Retinal pigment epithelial cell (primary cell): ENCODE results near the gene NNMT.

Experiments
- DNase-seq: peaks from one replicate; pipeline ENCODE4 v3.0.0-alpha.2; 2010; ENCODE audit warnings: low read depth
- H3K4me3 ChIP-seq: 2 replicates; pipeline ENCODE4 v1.5.1; 2011; ENCODE audit warnings: mild to moderate bottlenecking, low read length, control low read depth, moderate library complexity
- TF ChIP-seq, protein P1 (sequence below): conservative IDR thresholded peaks from 2 replicates; pipeline ENCODE4 v1.5.1; 2011; ENCODE audit warnings: low read depth, low read length, control low read depth, inconsistent platforms

NNMT gene

DNA sequence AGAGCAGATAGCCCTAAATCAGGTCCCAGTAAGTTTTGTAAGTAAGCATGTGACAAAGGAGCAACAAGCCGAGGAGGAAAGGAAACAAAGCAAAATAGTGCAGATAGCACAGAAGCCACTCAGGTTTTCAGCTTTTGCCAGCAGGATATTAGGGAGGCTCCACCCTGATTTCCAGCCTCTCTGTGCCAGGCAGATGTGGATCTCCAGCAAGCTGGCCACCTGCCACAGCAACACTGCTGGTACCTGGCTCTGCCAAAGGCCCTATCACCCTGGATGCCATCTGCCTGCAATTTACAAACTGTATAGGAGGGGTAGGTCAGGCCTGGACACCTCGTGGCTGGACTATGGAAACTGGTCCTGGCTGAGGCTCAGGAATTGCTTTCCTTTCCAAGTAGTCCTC, 12.2 kb upstream of the NNMT start:
- TF ChIP-seq, protein P1, sequence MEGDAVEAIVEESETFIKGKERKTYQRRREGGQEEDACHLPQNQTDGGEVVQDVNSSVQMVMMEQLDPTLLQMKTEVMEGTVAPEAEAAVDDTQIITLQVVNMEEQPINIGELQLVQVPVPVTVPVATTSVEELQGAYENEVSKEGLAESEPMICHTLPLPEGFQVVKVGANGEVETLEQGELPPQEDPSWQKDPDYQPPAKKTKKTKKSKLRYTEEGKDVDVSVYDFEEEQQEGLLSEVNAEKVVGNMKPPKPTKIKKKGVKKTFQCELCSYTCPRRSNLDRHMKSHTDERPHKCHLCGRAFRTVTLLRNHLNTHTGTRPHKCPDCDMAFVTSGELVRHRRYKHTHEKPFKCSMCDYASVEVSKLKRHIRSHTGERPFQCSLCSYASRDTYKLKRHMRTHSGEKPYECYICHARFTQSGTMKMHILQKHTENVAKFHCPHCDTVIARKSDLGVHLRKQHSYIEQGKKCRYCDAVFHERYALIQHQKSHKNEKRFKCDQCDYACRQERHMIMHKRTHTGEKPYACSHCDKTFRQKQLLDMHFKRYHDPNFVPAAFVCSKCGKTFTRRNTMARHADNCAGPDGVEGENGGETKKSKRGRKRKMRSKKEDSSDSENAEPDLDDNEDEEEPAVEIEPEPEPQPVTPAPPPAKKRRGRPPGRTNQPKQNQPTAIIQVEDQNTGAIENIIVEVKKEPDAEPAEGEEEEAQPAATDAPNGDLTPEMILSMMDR: no peak
- no peak for DNase-seq
- H3K4me3 ChIP-seq: no peak overlapping the region

DNA sequence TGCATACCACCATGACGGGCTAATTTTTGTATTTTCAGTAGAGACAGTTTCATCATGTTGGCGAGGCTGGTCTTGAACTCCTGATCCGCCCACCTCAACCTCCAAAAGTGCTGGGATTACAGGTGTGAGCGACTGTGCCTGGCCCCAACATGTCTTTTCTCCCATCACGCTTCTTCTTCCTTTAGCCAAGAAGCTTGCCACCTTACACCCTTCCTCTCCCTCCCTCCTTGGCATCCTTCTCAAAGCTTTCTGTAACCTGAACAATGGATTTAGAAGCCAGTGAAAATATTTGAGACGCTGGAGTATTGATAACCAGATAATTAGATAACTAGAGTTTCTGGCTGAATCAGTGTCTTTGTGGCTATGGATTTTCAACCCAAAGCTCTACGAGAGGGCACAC, 11.3 kb upstream of the NNMT start:
- DNase-seq: no peak
- TF ChIP-seq, protein P1: no peak

DNA sequence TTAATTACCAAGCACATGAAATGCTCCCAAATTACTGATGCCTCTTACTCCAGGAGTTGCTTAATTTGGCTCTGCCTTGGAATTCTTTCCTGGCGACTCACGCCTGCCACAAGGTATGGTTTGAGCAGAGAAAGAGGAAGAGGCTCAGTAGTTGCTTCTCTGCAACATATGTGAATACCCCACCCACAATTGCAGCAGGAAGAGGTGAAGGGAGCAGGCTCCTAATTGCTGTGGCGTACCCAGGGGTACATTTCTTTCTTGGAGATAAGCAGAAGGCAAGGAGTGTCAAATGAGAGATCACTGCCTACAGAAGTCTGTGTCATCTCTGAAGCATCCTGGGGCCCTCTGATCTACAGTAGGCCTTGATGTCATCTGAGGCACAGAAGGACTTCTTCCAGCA, 10.6 kb upstream of the NNMT start:
- H3K4me3 ChIP-seq: no peak overlapping the region
- DNase-seq: no peak
- TF ChIP-seq, protein P1: no peak

More for the DNA sequence above, 11.3 kb upstream of the NNMT start:
- no peak overlapping the region for H3K4me3 ChIP-seq

DNA sequence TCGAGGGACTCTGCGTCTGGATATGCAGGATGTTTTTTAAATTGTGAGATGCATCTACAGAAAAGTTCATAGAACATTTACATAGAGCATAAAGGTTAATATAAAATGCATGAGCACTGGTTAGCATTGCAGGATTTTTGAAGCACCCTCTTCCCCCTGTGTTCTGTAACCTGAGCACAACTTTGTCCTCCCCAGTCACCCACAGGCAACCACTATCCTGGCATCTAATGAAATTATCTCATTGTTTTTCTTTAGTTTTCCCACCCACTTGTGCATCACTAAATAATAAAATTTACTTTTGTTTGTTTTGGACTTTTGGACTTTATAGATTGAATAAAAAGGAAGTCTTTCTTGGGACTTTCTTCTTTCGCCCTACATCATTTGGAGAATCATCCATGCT, 10.0 kb upstream of the NNMT start:
- TF ChIP-seq, protein P1: no peak
- no peak for DNase-seq
- H3K4me3 ChIP-seq: no peak overlapping the region

DNA sequence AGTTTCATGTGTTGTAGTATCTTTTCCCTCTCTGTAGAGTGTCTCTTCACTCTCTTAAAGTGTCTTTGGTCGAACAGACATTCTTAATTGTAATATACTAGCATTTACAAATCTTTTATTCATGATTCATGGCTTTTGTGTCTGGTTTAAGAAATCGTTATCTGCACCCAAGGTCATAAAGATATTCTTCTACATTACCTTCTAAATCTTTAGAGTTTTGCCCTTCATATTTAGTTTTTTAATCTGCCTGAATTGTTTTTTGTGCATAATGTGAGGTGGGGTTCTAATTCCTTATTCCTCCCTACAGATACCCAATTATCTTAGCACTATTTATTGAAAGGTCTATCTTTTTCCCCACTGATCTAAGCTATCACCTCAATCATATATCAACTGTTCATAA, 9.0 kb upstream of the NNMT start:
- TF ChIP-seq, protein P1: no peak
- no peak for DNase-seq
- H3K4me3 ChIP-seq: no peak overlapping the region

DNA sequence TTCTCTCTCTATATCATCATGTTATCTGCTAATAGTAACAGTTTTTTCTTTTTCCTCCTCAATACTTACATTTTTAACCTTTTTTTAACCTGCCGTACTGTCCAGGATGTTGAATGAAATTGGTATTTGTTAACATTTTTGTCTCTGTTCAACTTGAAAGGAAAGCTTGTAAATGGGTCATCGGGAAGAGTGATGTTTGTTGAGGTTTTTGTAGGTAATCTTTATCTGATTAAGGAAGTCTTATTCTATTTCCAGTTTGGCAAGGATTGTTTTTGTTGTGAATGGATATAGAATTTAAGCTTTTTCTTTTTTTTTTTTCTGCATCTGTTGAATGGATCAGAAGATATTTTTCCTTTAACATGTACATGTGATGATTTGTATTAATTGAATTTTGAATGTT, 8.1 kb upstream of the NNMT start:
- no peak overlapping the region for H3K4me3 ChIP-seq
- TF ChIP-seq, protein P1: no peak
- DNase-seq: no peak

DNA sequence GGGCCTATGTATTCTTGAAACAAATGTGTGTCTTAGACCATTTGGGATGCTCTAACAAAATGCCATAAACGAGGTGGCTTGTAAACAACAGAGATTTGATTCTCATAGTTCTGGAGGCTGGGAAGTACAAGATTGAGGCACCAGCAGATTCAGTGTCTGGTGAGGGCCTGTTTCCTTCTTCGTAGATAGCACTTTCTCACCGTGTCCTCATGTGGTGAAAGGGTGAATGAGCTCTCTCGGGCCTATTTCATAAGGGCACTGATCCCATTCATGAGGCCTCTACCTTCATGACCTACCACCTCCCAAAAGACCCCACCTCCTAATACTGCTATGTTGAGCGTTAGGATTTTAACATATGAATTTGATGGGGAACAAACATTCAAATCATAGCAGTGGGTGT, 6.4 kb upstream of the NNMT start:
- DNase-seq: no peak
- no peak overlapping the region for H3K4me3 ChIP-seq
- TF ChIP-seq, protein P1: no peak
